NCI-H2227 (cell line): ENCODE measurements around the gene ARHGAP28.

Experiments
- DNase-seq: peaks from one replicate; lab custom pipeline; 2025; ENCODE audit not compliant: unreplicated experiment; lab: John Stamatoyannopoulos, UW

Gene ARHGAP28, protein sequence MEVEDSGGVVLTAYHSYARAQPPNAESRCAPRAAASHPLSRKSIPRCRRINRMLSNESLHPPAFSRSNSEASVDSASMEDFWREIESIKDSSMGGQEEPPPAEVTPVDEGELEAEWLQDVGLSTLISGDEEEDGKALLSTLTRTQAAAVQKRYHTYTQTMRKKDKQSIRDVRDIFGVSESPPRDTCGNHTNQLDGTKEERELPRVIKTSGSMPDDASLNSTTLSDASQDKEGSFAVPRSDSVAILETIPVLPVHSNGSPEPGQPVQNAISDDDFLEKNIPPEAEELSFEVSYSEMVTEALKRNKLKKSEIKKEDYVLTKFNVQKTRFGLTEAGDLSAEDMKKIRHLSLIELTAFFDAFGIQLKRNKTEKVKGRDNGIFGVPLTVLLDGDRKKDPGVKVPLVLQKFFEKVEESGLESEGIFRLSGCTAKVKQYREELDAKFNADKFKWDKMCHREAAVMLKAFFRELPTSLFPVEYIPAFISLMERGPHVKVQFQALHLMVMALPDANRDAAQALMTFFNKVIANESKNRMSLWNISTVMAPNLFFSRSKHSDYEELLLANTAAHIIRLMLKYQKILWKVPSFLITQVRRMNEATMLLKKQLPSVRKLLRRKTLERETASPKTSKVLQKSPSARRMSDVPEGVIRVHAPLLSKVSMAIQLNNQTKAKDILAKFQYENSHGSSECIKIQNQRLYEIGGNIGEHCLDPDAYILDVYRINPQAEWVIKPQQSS

GRCh38 chr18:6729247-6730091 is at the start of gene ARHGAP28:
ARHGAP28 (plus strand) TSS chr18:6729716; CDS start chr18:6729822, 106 bp downstream.
- DNase-seq, result peak; percentile 94

GRCh38 chr18:6681331-6681875 is 48.1 kb upstream of the ARHGAP28 start:
- no peak for DNase-seq

- DNase-seq, result no peak
Measured at GRCh38 chr18:6682437-6683111, 46.9 kb upstream of the ARHGAP28 start.

DNA sequence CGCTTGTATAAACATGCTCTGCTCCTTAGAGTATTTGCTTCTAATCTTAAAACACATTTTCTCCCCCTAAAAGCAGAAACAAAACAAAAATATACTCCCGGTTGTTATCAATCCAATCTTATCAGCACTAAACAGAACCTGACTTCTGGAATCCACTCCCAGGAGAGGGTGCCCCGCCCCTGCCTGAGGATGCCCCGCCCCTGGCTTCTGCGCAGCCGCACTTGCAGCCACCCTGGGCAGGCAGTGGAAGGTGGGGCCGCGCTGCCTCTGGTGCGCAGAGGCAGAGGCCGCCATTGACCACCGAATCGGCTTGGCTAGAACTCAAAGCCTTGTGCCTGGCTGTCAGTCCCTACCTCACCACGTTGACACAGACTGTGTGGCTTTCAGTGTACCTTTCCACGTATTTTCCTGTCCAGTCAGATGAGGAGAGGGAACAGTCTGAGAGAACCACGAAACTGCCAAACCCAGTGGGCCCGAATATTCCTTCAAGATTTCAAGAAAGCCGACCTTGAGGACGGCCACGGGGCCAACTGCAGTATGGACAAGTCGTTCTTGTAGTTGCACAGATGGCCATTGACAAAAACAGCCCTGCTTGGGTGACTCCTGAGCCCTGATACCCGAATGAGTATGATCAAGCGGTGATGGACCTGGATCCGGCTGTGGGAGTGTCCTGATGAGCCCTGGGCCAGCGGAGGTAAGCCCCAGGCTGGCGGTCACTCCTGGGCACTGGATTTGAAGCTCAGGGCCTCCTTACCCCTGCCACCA is 46.2 kb upstream of the ARHGAP28 start:
- DNase-seq, result no peak

- DNase-seq, result no peak
Measured at GRCh38 chr18:6687676-6688075, 41.8 kb upstream of the ARHGAP28 start.

GRCh38 chr18:6708890-6709289 is 20.6 kb upstream of the ARHGAP28 start:
- DNase-seq, result no peak

DNA sequence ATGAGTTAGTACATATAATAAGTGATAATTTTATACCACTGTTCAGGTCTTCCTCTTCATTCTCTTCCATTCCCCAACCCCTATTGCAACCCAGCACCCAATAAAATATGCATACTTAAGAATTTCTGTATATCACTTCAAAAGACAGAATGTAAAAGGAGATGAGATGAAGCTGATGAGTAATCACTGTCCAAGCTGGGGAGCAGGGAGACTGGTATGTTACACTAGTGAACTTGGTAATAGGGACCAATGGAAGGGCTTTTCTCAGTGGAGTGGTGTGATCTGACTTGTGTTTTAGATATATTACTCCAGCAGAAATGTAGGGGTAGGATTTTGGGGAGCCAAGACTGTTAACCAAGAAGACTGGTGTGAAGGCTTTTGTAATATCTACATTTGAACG is 18.0 kb upstream of the ARHGAP28 start:
- no peak for DNase-seq

DNA sequence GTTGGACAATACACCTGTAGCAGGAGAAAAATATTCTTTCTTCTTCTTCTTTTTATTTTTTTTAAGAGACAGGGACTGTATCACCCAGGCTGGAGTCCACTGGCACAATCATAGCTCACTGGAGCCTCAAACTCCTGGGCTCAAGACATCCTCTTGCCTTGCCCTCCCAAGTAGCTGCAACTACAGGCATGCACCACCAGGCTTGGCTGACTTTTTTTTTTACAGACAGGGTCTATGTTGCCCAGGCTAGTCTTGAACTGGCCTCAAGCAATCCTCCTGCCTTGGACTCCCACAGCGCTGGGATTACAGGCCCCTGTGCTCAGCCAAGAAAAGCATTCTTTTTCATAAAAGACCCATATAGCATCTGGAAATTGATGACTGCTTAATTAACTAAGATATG is 17.1 kb upstream of the ARHGAP28 start:
- no peak for DNase-seq

DNA sequence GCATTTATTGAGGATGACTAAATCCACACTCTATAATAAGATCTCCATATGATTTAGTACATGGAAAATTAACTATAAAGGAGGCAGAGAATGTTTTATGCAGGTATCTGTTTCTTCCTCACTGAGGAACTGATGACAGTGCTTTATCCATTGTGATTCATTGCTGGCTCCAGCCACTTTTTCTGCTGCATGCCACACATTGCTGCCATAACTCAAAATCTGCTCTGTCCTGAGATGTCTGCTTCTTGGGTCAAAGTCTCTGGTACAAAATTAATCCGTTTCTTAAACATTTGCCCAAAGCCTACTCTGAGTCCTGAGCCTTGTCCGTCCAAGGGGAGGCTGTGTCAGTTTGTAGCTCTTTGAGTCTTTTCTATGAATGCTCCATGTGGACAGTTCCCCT is 15.5 kb upstream of the ARHGAP28 start:
- no peak for DNase-seq

DNA sequence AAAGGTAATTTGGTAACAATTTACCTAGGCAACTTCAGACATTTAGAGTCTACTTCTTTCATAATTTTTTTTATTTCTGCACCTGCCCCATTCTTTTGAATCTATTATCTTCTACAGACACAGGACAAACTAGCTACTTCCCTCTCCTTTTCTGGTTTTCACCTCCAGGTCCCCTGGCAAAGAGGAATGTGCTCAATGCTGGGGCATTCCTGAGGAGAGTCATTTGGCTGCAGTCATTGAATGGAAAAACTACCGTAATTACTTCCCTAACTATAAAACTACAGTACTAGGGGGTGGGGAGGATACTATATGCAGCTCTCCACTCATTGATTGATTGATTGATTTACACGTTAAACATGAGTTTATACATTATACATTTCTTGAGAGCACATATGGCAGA is 11.2 kb upstream of the ARHGAP28 start:
- DNase-seq, result no peak

GRCh38 chr18:6719098-6719846 is 10.2 kb upstream of the ARHGAP28 start:
- no peak for DNase-seq

DNA sequence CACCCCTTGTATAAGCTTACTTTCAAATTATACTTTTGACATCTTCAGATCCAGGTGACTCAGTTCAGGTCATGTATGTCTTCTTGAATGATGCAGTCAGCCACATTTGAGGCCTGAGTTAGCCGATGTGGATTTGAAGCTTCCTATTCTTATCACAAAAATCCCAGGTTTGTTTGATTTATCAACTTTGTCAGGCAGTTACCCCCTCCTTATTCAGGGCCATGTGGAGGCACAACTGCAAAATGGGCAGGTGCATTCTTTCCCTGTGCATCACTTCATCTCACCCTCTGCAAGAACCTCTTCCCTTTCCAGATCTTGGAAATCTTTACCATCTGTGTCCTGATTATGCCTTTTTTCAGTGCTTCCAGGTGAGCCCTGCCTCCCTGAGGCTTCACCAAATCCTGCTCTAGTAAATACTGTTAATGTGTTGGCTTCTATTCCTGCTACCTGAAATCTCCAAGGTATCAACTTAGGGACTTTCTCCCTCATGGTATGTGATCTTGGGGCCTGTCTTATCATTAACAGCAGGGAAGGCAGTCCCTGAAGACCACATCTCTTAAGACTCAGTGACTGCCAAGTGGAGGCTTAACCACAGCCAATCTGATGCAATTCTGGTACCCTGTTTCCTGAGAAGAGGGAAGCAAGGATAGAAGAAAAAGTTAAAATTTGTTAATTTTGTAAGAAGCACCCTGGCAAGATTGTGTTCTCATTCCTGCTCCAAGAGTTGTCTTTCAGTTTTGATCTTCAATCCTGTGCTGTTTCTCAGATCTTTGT is 9.4 kb upstream of the ARHGAP28 start:
- DNase-seq, result no peak

- DNase-seq, result no peak
Measured at GRCh38 chr18:6721755-6722154, 7.8 kb upstream of the ARHGAP28 start.

- DNase-seq, result no peak
Measured at GRCh38 chr18:6722690-6723089, 6.8 kb upstream of the ARHGAP28 start.

- no peak for DNase-seq
Measured at GRCh38 chr18:6724331-6724730, 5.2 kb upstream of the ARHGAP28 start.

DNA sequence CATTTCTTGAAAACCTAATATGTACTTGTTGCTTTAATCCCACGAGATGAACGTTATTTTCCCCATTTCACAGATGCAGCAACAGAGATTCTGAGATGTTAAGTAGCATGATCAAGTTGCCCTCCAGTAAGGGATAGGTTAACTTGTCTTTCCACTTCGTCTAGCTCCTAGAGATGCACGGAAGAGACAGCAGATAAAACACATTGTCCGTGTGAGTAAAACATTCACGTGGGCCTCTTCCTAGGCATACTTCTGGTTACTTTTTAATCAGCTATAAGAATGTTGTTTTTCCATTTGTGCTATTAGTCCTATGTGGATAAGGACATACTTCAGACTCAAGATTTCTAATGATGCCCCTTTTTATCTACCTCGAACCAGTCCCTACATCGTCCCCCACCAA is 1.2 kb upstream of the ARHGAP28 start:
- no peak for DNase-seq

- DNase-seq, result no peak
Measured at GRCh38 chr18:6728809-6729246, 688 bp upstream of the ARHGAP28 start.
